ENCODE results near the gene ACTR3C.
"Not testable (repeated sequence)": the region's sequence is repeated elsewhere in the genome, so short reads cannot be mapped to it uniquely, and the experiment has no call there.

The ACTR3C gene

DNA sequence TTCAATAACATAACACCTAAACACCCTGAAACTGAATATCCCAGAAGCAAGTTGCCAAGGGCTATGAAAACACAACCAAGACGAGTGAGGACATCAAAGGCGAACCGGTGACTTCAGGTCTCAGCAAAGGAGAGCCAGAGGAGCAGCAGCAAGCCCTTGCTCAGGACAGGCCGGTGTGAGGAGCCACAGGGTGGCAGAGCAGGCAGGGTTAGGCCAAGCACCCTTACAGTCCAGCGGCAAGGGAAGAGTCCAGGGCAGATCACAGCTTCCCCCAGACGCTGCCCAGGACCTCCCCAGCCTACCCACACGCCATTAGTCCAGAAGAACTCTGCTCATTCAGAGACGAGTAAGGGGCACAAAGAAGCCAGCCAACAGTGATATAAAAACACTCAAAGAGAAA is 27.7 kb downstream of the ACTR3C start:
- H3K4me3 ChIP-seq (ENCODE audit: extremely low read depth, insufficient read depth, low read length, poor library complexity, severe bottlenecking); H3K4me1 ChIP-seq (ENCODE audit: control insufficient read depth, insufficient read depth, low read length, poor library complexity, severe bottlenecking); H3K9me3 ChIP-seq (ENCODE audit: control insufficient read depth, low read length); H3K27ac ChIP-seq (ENCODE audit: low read depth, low read length, severe bottlenecking); H3K36me3 ChIP-seq (ENCODE audit: control insufficient read depth, insufficient read depth, low read length): not testable (repeated sequence)
- no CpG with 5 or more reads among the region's 8 CpGs for WGBS, 2 experiments (ENCODE audit: insufficient coverage in 2 of 2)

DNA sequence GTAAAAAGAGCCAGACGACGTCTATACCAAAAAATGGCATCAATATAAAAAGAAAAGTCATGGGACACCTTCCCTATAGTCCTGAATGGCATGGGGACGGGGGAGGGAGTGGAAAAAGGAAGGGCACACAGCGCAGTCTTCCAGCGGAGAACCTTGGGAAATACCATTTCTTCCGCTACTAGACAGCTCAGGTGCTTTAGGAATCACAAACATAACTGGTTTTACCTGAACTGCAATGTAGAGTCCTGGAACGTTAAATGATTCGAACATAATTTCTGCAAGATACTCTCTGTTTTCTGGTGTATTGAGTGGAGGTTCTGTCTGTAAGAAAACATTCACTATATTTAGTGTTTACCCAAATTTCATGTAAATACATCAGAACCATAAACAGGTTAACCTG is 28.3 kb downstream of the ACTR3C start:
- not testable (repeated sequence) for H3K27ac ChIP-seq (ENCODE audit: low read depth, low read length, severe bottlenecking); H3K4me3 ChIP-seq (ENCODE audit: extremely low read depth, insufficient read depth, low read length, poor library complexity, severe bottlenecking); H3K9me3 ChIP-seq (ENCODE audit: control insufficient read depth, low read length); H3K36me3 ChIP-seq (ENCODE audit: control insufficient read depth, insufficient read depth, low read length); H3K4me1 ChIP-seq (ENCODE audit: control insufficient read depth, insufficient read depth, low read length, poor library complexity, severe bottlenecking)
- 90% methylated on average over 2 of the region's 8 CpGs; no CpG with 5 or more reads in 1 of the 2 experiments for WGBS, 2 experiments (ENCODE audit: insufficient coverage in 2 of 2)

DNA sequence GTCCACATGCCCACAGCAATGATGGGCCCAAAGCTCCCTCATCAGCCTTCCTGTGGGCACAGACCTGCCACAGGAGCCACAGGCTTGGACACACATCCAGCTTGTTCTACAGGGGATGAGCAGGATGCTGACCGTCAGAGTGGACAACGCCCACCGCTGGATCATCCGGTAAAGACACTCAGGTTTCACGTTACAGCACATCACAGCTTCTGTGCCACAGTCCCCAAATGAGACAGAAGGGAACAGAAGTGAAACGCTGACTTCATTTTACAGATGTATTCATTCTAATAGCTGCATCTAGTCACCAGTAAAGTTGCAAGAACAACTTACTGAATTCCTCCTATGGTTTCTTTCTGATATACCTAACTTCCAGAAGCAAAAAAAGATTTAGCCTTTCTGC is 33.0 kb downstream of the ACTR3C start:
- 80% methylated on average over 1 of the region's 6 CpGs; no CpG with 5 or more reads in 1 of the 2 experiments for WGBS, 2 experiments (ENCODE audit: insufficient coverage in 2 of 2)
- not testable (repeated sequence) for H3K9me3 ChIP-seq (ENCODE audit: control insufficient read depth, low read length); H3K4me3 ChIP-seq (ENCODE audit: extremely low read depth, insufficient read depth, low read length, poor library complexity, severe bottlenecking)

DNA sequence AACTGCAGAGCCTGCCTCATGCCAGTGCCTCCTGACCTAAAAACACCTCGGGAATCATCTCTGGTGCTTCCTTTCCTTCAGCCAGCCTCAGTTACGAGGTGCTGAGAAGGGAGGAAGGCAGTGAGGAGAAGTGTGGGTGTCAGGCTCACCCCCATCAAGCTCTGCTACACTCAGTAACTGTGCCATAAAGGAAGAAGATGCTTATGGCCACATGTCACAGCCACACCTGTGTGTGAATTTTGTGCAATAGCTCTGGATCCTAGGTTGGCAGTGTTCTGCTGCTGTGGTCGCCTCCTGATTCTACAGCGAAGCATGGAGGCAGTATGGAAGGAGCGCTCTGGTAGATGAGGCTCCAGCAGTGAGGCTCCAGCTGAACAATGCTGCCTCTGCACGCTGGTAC is 34.5 kb downstream of the ACTR3C start:
- H3K36me3 ChIP-seq (ENCODE audit: control insufficient read depth, insufficient read depth, low read length); H3K4me1 ChIP-seq (ENCODE audit: control insufficient read depth, insufficient read depth, low read length, poor library complexity, severe bottlenecking); H3K27ac ChIP-seq (ENCODE audit: low read depth, low read length, severe bottlenecking); H3K4me3 ChIP-seq (ENCODE audit: extremely low read depth, insufficient read depth, low read length, poor library complexity, severe bottlenecking); H3K9me3 ChIP-seq (ENCODE audit: control insufficient read depth, low read length): not testable (repeated sequence)
- 96 to 97% methylated on average over 4 of the region's 6 CpGs for WGBS, 2 experiments (ENCODE audit: insufficient coverage in 2 of 2)

More for the DNA sequence above, 33.0 kb downstream of the ACTR3C start:
- not testable (repeated sequence) for H3K4me1 ChIP-seq (ENCODE audit: control insufficient read depth, insufficient read depth, low read length, poor library complexity, severe bottlenecking); H3K27ac ChIP-seq (ENCODE audit: low read depth, low read length, severe bottlenecking); H3K36me3 ChIP-seq (ENCODE audit: control insufficient read depth, insufficient read depth, low read length)

DNA sequence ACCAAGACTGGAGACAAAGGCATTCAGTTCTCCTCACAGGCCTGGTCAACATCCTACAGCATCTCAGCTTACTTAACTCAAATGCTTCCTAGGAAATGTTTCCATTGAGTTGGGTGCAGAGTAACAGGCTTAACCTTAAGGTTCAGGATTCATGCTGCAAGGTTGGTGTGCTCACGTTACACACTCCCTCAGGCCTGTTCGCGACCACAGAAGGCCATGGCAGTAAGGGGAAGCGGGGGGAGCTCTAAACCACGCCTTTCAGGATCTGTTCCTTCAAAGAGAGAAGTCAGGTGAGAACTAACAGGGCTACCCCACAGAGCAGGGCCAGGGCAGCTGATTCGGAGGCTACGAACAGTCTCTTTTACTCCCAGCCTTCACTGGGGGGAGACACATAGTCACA is 35.5 kb downstream of the ACTR3C start:
- H3K36me3 ChIP-seq (ENCODE audit: control insufficient read depth, insufficient read depth, low read length); H3K4me1 ChIP-seq (ENCODE audit: control insufficient read depth, insufficient read depth, low read length, poor library complexity, severe bottlenecking); H3K27ac ChIP-seq (ENCODE audit: low read depth, low read length, severe bottlenecking); H3K9me3 ChIP-seq (ENCODE audit: control insufficient read depth, low read length); H3K4me3 ChIP-seq (ENCODE audit: extremely low read depth, insufficient read depth, low read length, poor library complexity, severe bottlenecking): not testable (repeated sequence)
- 60 to 84% methylated on average over 2 to 5 of the region's 7 CpGs for WGBS, 2 experiments (ENCODE audit: insufficient coverage in 2 of 2)

DNA sequence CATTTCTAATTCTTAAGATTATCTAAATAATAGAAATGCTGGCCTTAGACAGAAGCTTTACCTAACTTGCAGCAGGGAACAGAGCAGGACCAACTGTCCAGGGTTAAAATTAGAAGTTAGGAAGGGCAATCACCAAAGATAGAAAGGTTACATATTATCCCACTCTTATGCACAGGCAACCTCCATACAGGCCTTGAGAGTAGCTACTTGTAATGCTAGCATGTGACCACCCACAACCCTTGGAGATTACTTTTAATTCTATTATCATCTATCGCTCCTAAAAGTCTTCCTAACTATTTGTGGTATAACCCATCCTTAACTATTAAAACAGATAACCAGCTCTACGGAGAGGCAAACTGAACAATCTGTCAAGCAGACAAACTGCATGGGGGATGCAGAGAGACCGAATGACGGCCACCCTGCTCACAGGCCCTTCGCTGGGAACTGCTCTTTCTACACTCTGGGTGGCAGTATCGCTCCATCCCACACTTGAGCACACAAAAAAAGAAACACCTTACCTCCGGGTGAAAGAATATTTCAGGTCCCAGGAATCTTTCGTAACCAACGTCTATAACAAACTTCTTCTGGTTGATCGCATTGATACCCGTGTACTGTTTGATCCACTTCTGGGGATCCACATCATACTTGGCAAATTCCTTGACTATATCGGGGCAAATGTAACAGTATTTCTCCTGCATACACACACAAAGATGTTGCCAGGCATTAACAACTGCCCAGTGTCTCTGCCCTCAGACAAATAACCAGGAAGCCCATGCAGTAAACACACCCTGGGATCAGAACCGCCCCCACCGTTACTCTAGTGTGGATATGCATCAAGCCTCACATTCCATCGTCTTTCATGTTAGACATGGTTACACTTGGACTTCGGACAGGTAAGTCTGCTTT is 37.2 kb downstream of the ACTR3C start:
- WGBS, 2 experiments (ENCODE audit: insufficient coverage in 2 of 2): 21 to 24% methylated on average over 10 to 11 of the region's 16 CpGs
- H3K27ac ChIP-seq (ENCODE audit: low read depth, low read length, severe bottlenecking); H3K9me3 ChIP-seq (ENCODE audit: control insufficient read depth, low read length); H3K4me1 ChIP-seq (ENCODE audit: control insufficient read depth, insufficient read depth, low read length, poor library complexity, severe bottlenecking); H3K36me3 ChIP-seq (ENCODE audit: control insufficient read depth, insufficient read depth, low read length); H3K4me3 ChIP-seq (ENCODE audit: extremely low read depth, insufficient read depth, low read length, poor library complexity, severe bottlenecking): not testable (repeated sequence)

DNA sequence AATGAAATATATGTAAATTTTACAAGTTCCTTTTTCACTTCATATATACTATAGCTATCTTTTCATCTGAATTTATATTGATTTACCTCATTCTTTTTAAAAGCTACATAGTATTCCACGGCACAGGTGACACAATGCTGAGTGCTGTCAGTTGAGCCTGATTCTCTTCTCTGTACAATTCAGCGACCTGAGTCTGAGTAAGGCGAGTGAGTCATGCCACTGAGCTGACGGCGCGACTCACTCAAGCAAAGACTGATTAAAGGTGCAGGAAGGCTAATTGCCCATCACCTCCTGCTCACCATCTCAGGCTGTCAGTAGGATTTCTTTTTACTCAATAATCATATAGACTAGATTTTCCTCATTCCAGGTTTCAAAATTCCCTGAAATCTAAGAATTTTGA is 39.7 kb downstream of the ACTR3C start:
- not testable (repeated sequence) for H3K4me3 ChIP-seq (ENCODE audit: extremely low read depth, insufficient read depth, low read length, poor library complexity, severe bottlenecking); H3K36me3 ChIP-seq (ENCODE audit: control insufficient read depth, insufficient read depth, low read length); H3K4me1 ChIP-seq (ENCODE audit: control insufficient read depth, insufficient read depth, low read length, poor library complexity, severe bottlenecking); H3K27ac ChIP-seq (ENCODE audit: low read depth, low read length, severe bottlenecking); H3K9me3 ChIP-seq (ENCODE audit: control insufficient read depth, low read length)
- WGBS, 2 experiments (ENCODE audit: insufficient coverage in 2 of 2): no CpG with 5 or more reads among the region's 6 CpGs

DNA sequence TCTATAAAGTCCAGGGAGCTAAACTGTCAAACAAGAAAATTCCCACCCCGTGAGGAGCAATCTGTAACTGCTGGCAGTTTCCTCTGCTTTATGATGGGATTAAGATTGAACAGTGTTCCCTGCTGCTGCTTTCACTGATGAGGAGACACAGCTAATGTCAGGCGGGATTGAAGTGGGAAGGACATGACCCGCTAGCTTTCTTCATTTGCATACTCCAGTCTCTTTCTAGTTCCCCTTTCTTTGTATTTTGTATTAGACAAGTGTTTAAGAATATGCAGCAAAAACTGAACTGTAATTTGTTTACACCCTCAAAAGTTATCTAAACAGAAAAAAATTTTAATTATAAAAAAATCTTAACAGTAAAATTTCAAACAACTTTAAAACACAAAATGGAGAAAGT is 40.2 kb downstream of the ACTR3C start:
- WGBS, 2 experiments (ENCODE audit: insufficient coverage in 2 of 2): no CpG with 5 or more reads among the region's 3 CpGs
- H3K36me3 ChIP-seq (ENCODE audit: control insufficient read depth, insufficient read depth, low read length); H3K27ac ChIP-seq (ENCODE audit: low read depth, low read length, severe bottlenecking): not testable (repeated sequence)

DNA sequence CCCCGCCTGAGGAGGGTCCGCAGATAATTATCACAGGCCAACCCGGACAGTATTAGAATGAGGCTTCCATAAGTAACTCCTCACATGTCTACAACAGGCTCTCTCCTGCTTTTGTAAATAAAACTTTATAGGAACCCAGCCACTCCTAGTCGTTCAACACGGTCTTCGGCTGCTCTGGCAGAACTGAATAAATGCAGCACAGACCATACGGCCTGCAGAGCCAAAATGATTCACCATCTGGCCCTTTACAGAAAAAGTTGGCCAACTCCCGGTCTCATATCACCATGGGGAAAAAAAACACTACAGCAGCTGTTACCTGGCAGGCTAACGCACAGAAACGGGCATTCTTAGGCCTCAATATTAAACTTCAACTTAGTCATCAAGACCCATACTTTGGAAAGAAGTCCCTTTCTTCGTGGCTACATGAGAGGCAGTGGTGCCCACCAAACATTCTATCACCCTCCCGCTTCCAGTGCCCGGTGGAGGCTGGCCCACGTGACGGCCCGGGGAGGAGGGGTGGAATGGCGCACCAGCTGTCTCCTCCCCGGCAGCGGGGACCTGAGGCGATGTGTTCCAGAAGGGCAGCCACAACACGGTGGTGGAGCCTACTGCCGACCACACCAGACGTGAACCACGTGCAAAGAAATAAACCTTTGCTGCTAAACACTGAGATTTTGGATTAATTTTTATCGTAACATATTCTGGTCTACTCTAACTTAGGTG is 41.5 kb downstream of the ACTR3C start:
- 87% methylated on average over 3 of the region's 25 CpGs; no CpG with 5 or more reads in 1 of the 2 experiments for WGBS, 2 experiments (ENCODE audit: insufficient coverage in 2 of 2)
- not testable (repeated sequence) for H3K9me3 ChIP-seq (ENCODE audit: control insufficient read depth, low read length)

More for the DNA sequence above, 40.2 kb downstream of the ACTR3C start:
- H3K9me3 ChIP-seq (ENCODE audit: control insufficient read depth, low read length); H3K4me1 ChIP-seq (ENCODE audit: control insufficient read depth, insufficient read depth, low read length, poor library complexity, severe bottlenecking); H3K4me3 ChIP-seq (ENCODE audit: extremely low read depth, insufficient read depth, low read length, poor library complexity, severe bottlenecking): not testable (repeated sequence)

DNA sequence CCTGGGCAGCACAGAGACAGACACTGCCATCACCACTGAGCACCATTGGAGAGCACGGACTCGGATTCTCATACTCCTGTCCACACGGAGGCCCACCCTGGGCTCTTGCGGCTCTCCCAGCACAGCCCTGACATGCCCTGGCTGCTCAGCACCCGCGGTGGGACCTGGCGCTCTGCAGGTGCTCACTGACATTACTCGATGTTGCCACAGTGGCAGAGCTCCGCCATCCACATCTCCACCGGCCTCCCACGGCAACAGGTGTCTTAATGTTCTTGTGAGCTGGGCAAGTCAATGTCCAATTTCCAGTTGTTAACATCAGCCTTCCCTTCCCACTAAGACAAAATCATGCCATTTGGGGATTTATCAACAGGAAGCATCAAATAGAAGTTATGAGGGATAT is 45.0 kb downstream of the ACTR3C start:
- H3K4me3 ChIP-seq (ENCODE audit: extremely low read depth, insufficient read depth, low read length, poor library complexity, severe bottlenecking); H3K9me3 ChIP-seq (ENCODE audit: control insufficient read depth, low read length); H3K4me1 ChIP-seq (ENCODE audit: control insufficient read depth, insufficient read depth, low read length, poor library complexity, severe bottlenecking); H3K27ac ChIP-seq (ENCODE audit: low read depth, low read length, severe bottlenecking); H3K36me3 ChIP-seq (ENCODE audit: control insufficient read depth, insufficient read depth, low read length): not testable (repeated sequence)
- WGBS, 2 experiments (ENCODE audit: insufficient coverage in 2 of 2): 40 to 79% methylated on average over 3 to 6 of the region's 11 CpGs

More for the DNA sequence above, 41.5 kb downstream of the ACTR3C start:
- not testable (repeated sequence) for H3K36me3 ChIP-seq (ENCODE audit: control insufficient read depth, insufficient read depth, low read length); H3K27ac ChIP-seq (ENCODE audit: low read depth, low read length, severe bottlenecking); H3K4me3 ChIP-seq (ENCODE audit: extremely low read depth, insufficient read depth, low read length, poor library complexity, severe bottlenecking); H3K4me1 ChIP-seq (ENCODE audit: control insufficient read depth, insufficient read depth, low read length, poor library complexity, severe bottlenecking)
